ENCODE results near the gene SEPTIN2. TPM values are rescaled to one million over a fixed set of nuclear protein-coding genes. Genes with fewer than 3 reads are reported as not detected.
"Not testable (repeated sequence)": the region's sequence is repeated elsewhere in the genome, so short reads cannot be mapped to it uniquely, and the experiment has no call there.

SEPTIN2 gene
- total RNA-seq, 1 donor from 2014 or later = 487 TPM

- DNase-seq (ENCODE audit: low spot score) = no peak
- Mint-ChIP-seq H3K4me1 (ENCODE audit: unreplicated experiment) (no peaks in the 10 kb centered on the region), H3K9me3 (ENCODE audit: unreplicated experiment) (no peaks in the 10 kb centered on the region), H3K27ac (ENCODE audit: unreplicated experiment) (no peak overlapping the region), H3K27me3 (ENCODE audit: unreplicated experiment) (peaks cover 3% of the 10 kb centered on the region), H3K4me3 (ENCODE audit: unreplicated experiment) (peak overlapping the region; percentile 51), H3K36me3 (ENCODE audit: low read depth, unreplicated experiment) (no peaks in the 10 kb centered on the region)
- no peak for TF ChIP-seq CTCF (IDR thresholded peaks at IDR 0.05; ENCODE audit: unreplicated experiment)
Observed at GRCh38 chr2:241393524-241394196, 77.9 kb downstream of the SEPTIN2 start.

GRCh38 chr2:241396809-241397208 lies 81.1 kb downstream of the SEPTIN2 start:
- not testable (repeated sequence) for DNase-seq (ENCODE audit: low spot score); H3K4me3 Mint-ChIP-seq (ENCODE audit: unreplicated experiment); H3K9me3 Mint-ChIP-seq (ENCODE audit: unreplicated experiment); H3K27me3 Mint-ChIP-seq (ENCODE audit: unreplicated experiment); H3K27ac Mint-ChIP-seq (ENCODE audit: unreplicated experiment); H3K4me1 Mint-ChIP-seq (ENCODE audit: unreplicated experiment); H3K36me3 Mint-ChIP-seq (ENCODE audit: low read depth, unreplicated experiment)

- H3K27me3 Mint-ChIP-seq (ENCODE audit: unreplicated experiment) = no peaks in the 10 kb centered on the region
- H3K4me1 Mint-ChIP-seq (ENCODE audit: unreplicated experiment) = no peaks in the 10 kb centered on the region
- H3K27ac Mint-ChIP-seq (ENCODE audit: unreplicated experiment) = no peak overlapping the region
- no peak for TF ChIP-seq CTCF (IDR thresholded peaks at IDR 0.05; ENCODE audit: unreplicated experiment)
- no peaks in the 10 kb centered on the region for H3K9me3 Mint-ChIP-seq (ENCODE audit: unreplicated experiment)
- H3K36me3 Mint-ChIP-seq (ENCODE audit: low read depth, unreplicated experiment) = no peaks in the 10 kb centered on the region
- no peak for DNase-seq (ENCODE audit: low spot score)
- no peak overlapping the region for H3K4me3 Mint-ChIP-seq (ENCODE audit: unreplicated experiment)
Observed at GRCh38 chr2:241399941-241400922, 84.5 kb downstream of the SEPTIN2 start.

Other genes starting within 250 kb of the SEPTIN2 start
- gene MTERF4, start 213.6 kb upstream of the SEPTIN2 start, total RNA-seq (ENCODE audit: unreplicated experiment) = 82.4 TPM
- 39.7 TPM for gene PASK, start 166.5 kb upstream of the SEPTIN2 start, total RNA-seq (ENCODE audit: unreplicated experiment)
- gene PPP1R7, start 165.5 kb upstream of the SEPTIN2 start, total RNA-seq (ENCODE audit: unreplicated experiment) = 61.6 TPM
- gene ANO7, start 127.2 kb upstream of the SEPTIN2 start, total RNA-seq (ENCODE audit: unreplicated experiment) = 16.1 TPM
- 364 TPM for gene HDLBP, start 253 bp upstream of the SEPTIN2 start, total RNA-seq (ENCODE audit: unreplicated experiment)
- gene FARP2, start 40.4 kb downstream of the SEPTIN2 start, total RNA-seq (ENCODE audit: unreplicated experiment) = 19.1 TPM
- 296 TPM for gene STK25, start 192.7 kb downstream of the SEPTIN2 start, total RNA-seq (ENCODE audit: unreplicated experiment)
- 110 TPM for gene BOK, start 242.8 kb downstream of the SEPTIN2 start, total RNA-seq (ENCODE audit: unreplicated experiment)